DOHH2 (cell line): ENCODE results near the gene STIP1.

Source experiments
- CTCF ChIP-seq: fragments of 200-600 bp; sonication (generic); IDR thresholded peaks from one replicate; pipeline ENCODE4 v1.5.1; 2014; ENCODE audit warnings: antibody characterized with exemption, mild to moderate bottlenecking, low read depth, low read length; ENCODE audit not compliant: poor library complexity, severe bottlenecking
- EZH2phosphoT487 ChIP-seq: fragments of 200-600 bp; sonication (generic); IDR thresholded peaks from 2 replicates; pipeline ENCODE4 v1.6.1; 2017; ENCODE audit warnings: borderline replicate concordance, mild to moderate bottlenecking, antibody characterized with exemption, low read length, moderate library complexity, mixed read lengths

- no peak for TF ChIP-seq CTCF
- no peak for TF ChIP-seq EZH2phosphoT487
These were observed 22.3 kb downstream of the STIP1 start for GRCh38 chr11:64208086-64208795.
